Measurements from ENCODE around the gene ETFB.

GRCh38 chr19:51296336-51297093, 69.7 kb downstream of the ETFB start:
- TF ChIP-seq, protein P1, sequence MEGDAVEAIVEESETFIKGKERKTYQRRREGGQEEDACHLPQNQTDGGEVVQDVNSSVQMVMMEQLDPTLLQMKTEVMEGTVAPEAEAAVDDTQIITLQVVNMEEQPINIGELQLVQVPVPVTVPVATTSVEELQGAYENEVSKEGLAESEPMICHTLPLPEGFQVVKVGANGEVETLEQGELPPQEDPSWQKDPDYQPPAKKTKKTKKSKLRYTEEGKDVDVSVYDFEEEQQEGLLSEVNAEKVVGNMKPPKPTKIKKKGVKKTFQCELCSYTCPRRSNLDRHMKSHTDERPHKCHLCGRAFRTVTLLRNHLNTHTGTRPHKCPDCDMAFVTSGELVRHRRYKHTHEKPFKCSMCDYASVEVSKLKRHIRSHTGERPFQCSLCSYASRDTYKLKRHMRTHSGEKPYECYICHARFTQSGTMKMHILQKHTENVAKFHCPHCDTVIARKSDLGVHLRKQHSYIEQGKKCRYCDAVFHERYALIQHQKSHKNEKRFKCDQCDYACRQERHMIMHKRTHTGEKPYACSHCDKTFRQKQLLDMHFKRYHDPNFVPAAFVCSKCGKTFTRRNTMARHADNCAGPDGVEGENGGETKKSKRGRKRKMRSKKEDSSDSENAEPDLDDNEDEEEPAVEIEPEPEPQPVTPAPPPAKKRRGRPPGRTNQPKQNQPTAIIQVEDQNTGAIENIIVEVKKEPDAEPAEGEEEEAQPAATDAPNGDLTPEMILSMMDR (IDR thresholded peaks at IDR 0.05; ENCODE audit: low read depth, low read length): no peak
- TF ChIP-seq POLR2A (IDR thresholded peaks at IDR 0.05; ENCODE audit: extremely low read depth, insufficient read length): no peak
- no peak for TF ChIP-seq MAX (IDR thresholded peaks at IDR 0.05; ENCODE audit: low read depth, low read length)
- no peak for TF ChIP-seq MYC (IDR thresholded peaks at IDR 0.05; ENCODE audit: low read depth, low read length)
